ENCODE data around the gene GALNT11. TPM values are rescaled to one million over a fixed set of nuclear protein-coding genes. Genes with fewer than 3 reads are reported as not detected.

Gene GALNT11
- polyA plus RNA-seq, 3 donors = 17.7 to 25.9 (median 20.6) TPM

DNA sequence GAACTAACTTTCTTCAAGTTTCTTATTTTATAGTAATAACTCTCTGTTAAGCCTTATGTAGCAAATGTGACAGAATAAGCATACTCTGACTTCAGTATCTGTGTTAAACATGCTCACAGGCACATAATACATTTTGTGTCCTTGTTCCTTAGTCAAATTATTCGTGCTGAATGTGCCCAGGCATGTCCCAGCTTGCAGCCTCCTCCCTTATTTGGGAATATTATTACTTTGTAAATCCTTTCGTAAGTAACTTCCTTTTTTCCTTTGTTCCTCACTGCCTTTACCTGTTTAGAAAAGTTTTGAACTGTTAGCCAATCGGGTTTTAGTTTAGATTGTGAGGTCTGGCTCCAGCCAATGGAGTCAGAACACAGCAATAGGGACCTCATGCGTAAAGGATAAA, 46.9 kb downstream of the GALNT11 start:
- Histone ChIP-seq H3K4me1 (ENCODE audit: control insufficient read depth in 1 of 2, insufficient read depth in 2 of 2, low read length in 2 of 2) (no peaks in the 10 kb centered on the region), H3K79me2 (ENCODE audit: insufficient read depth, low read length) (no peaks in the 10 kb centered on the region), H4K20me1 (ENCODE audit: insufficient read depth, low read length) (peaks cover 7% of the 10 kb centered on the region), H3K4me3 (replicated peaks in 1 of 3; ENCODE audit: low read depth in 2 of 3, low read length in 3 of 3) (no peak overlapping the region), H3K27me3 (ENCODE audit: control insufficient read depth in 2 of 2, insufficient read depth in 2 of 2, low read length in 2 of 2) (no peaks in the 10 kb centered on the region), H3K4me2 (replicated peaks; ENCODE audit: extremely low read depth, low read length, poor library complexity, severe bottlenecking) (no peak overlapping the region), H3K36me3 (replicated peaks in 1 of 2; ENCODE audit: control insufficient read depth in 1 of 2, insufficient read depth in 2 of 2, low read length in 2 of 2) (no peaks in the 10 kb centered on the region), H3K9me3 (replicated peaks in 1 of 2; ENCODE audit: control insufficient read depth in 1 of 2, insufficient read depth in 1 of 2, low read length in 2 of 2) (peaks cover 0 to 17% of the 10 kb centered on the region in 2 donors), H3K27ac (ENCODE audit: low read depth in 1 of 2, low read length in 2 of 2) (no peak overlapping the region), H2AFZ (ENCODE audit: insufficient read depth, low read depth, low read length, poor library complexity, severe bottlenecking) (no peak overlapping the region), H3K9ac (ENCODE audit: insufficient read depth, low read length, poor library complexity, severe bottlenecking) (no peak overlapping the region)
- DNase-seq = no peak
- TF ChIP-seq, protein P1, sequence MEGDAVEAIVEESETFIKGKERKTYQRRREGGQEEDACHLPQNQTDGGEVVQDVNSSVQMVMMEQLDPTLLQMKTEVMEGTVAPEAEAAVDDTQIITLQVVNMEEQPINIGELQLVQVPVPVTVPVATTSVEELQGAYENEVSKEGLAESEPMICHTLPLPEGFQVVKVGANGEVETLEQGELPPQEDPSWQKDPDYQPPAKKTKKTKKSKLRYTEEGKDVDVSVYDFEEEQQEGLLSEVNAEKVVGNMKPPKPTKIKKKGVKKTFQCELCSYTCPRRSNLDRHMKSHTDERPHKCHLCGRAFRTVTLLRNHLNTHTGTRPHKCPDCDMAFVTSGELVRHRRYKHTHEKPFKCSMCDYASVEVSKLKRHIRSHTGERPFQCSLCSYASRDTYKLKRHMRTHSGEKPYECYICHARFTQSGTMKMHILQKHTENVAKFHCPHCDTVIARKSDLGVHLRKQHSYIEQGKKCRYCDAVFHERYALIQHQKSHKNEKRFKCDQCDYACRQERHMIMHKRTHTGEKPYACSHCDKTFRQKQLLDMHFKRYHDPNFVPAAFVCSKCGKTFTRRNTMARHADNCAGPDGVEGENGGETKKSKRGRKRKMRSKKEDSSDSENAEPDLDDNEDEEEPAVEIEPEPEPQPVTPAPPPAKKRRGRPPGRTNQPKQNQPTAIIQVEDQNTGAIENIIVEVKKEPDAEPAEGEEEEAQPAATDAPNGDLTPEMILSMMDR (IDR thresholded peaks at IDR 0.05) = no peak
- Mint-ChIP-seq H3K27me3 (ENCODE audit: low read depth in 3 of 3) (no peaks in the 10 kb centered on the region), H3K9me3 (peaks cover 3 to 14% (median 9%) of the 10 kb centered on the region in 7 donors), H3K27ac (no peak overlapping the region), H3K36me3 (peaks cover 0 to 13% of the 10 kb centered on the region in 2 donors), H3K4me3 (no peak overlapping the region), H3K4me1 (peaks cover 2% of the 10 kb centered on the region)
- WGBS (ENCODE audit: insufficient coverage) = no CpG with 5 or more reads among the region's 4 CpGs
- intact Hi-C loops (cut with micrococcal nuclease) = no loop called here

DNA sequence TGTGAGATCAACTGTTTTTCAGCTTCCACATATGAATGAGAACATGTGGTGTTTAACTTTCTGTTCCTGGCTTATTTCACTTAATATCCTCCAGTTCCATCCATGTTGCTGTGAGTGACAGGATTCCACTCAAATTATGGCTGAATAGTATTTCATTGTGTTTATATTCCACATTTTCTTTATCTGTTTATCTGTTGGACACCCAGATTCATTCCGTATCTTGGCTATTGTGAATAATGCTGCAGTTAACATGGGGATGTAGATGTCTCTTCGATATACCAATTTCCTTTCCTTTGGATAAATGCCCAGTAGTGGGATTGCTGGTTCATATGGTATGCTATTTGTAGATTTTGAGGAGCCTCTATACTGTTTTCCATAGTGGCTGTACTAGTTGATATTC, 47.9 kb downstream of the GALNT11 start:
- no peak overlapping the region for H3K27ac ChIP-seq (ENCODE audit: low read depth in 1 of 2, low read length in 2 of 2)
- DNase-seq = no peak
- TF ChIP-seq, protein P1 (IDR thresholded peaks at IDR 0.05) = no peak
- H3K27me3 ChIP-seq (ENCODE audit: control insufficient read depth in 2 of 2, insufficient read depth in 2 of 2, low read length in 2 of 2) = no peaks in the 10 kb centered on the region
- H3K4me1 ChIP-seq (ENCODE audit: control insufficient read depth in 1 of 2, insufficient read depth in 2 of 2, low read length in 2 of 2) = no peaks in the 10 kb centered on the region
- no CpG with 5 or more reads among the region's 2 CpGs for WGBS (ENCODE audit: insufficient coverage)
- H3K79me2 ChIP-seq (ENCODE audit: insufficient read depth, low read length) = no peaks in the 10 kb centered on the region
- H3K36me3 ChIP-seq (replicated peaks in 1 of 2; ENCODE audit: control insufficient read depth in 1 of 2, insufficient read depth in 2 of 2, low read length in 2 of 2) = no peaks in the 10 kb centered on the region
- no peak overlapping the region for H2AFZ ChIP-seq (ENCODE audit: insufficient read depth, low read depth, low read length, poor library complexity, severe bottlenecking)
- peaks cover 3 to 10% (median 4%) of the 10 kb centered on the region in 7 donors for H3K9me3 Mint-ChIP-seq
- H3K27me3 Mint-ChIP-seq (ENCODE audit: low read depth in 3 of 3) = no peaks in the 10 kb centered on the region
- H3K9me3 ChIP-seq (replicated peaks in 1 of 2; ENCODE audit: control insufficient read depth in 1 of 2, insufficient read depth in 1 of 2, low read length in 2 of 2) = peaks cover 0 to 11% of the 10 kb centered on the region in 2 donors
- H3K36me3 Mint-ChIP-seq = peaks cover 0 to 9% of the 10 kb centered on the region in 2 donors
- no peak overlapping the region for H3K4me3 Mint-ChIP-seq
- no peak overlapping the region for H3K4me2 ChIP-seq (replicated peaks; ENCODE audit: extremely low read depth, low read length, poor library complexity, severe bottlenecking)
- intact Hi-C loops (cut with micrococcal nuclease) = no loop called here
- H3K9ac ChIP-seq (ENCODE audit: insufficient read depth, low read length, poor library complexity, severe bottlenecking) = no peak overlapping the region
- H3K27ac Mint-ChIP-seq = no peak overlapping the region
- H4K20me1 ChIP-seq (ENCODE audit: insufficient read depth, low read length) = peaks cover 7% of the 10 kb centered on the region
- no peak overlapping the region for H3K4me3 ChIP-seq (replicated peaks in 1 of 3; ENCODE audit: low read depth in 2 of 3, low read length in 3 of 3)
- peaks cover 5% of the 10 kb centered on the region for H3K4me1 Mint-ChIP-seq

Measured in CD14-positive monocyte (primary cell).